OCI-LY7 (cell line): ENCODE data around the gene PRRX2. TPM values are rescaled to one million over a fixed set of nuclear protein-coding genes. Genes with fewer than 3 reads are reported as not detected.

ENCODE experiments used
- BruUV-seq: library from RNA; stranded (reverse); fragments of 400-500 nt; replicated peaks from 2 replicates; lab custom pipeline; 2021; lab: Mats Ljungman, UMichigan
- CTCF ChIA-PET: fragments of 300-600 bp; sonication (Branson Sonifier 250); formaldehyde crosslinking; loops from one replicate; lab custom pipeline; 2022; ENCODE audit warnings: antibody characterized with exemption; ENCODE audit not compliant: unreplicated experiment; lab: Charles Lee
- POLR2A ChIA-PET: fragments of 300-600 bp; sonication (Branson Sonifier 250); formaldehyde crosslinking; loops from one replicate; lab custom pipeline; 2022; ENCODE audit warnings: antibody characterized with exemption; lab: Charles Lee
- DNase-seq: peaks from one replicate; pipeline ENCODE4 v3.0.0-alpha.2; 2015; ENCODE audit warnings: low spot score
- H2AFZ ChIP-seq: fragments of 200-600 bp; sonication (generic), shearing (Covaris generic); 2 replicates; pipeline ENCODE4 v1.6.1; 2014; ENCODE audit warnings: mild to moderate bottlenecking, antibody characterized with exemption, low read length, moderate library complexity
- H3K27ac ChIP-seq: fragments of 200-600 bp; sonication (generic); 2 replicates; pipeline ENCODE4 v1.5.1; 2014; ENCODE audit warnings: mixed run types, low read depth, mild to moderate bottlenecking, moderate library complexity, low read length, inconsistent platforms; ENCODE audit not compliant: poor library complexity, severe bottlenecking
- H3K36me3 ChIP-seq: fragments of 200-600 bp; sonication (generic); 2 replicates; pipeline ENCODE4 v1.6.1; 2014; ENCODE audit warnings: mild to moderate bottlenecking, antibody characterized with exemption, low read length, moderate library complexity, mixed read lengths; ENCODE audit not compliant: insufficient read depth
- H3K4me1 ChIP-seq: fragments of 200-600 bp; sonication (generic); 2 replicates; pipeline ENCODE4 v1.5.1; 2014; ENCODE audit warnings: mild to moderate bottlenecking, low read length; ENCODE audit not compliant: insufficient read depth, poor library complexity, severe bottlenecking
- H3K4me2 ChIP-seq: fragments of 200-600 bp; sonication (generic); 2 replicates; pipeline ENCODE4 v1.6.1; 2014; ENCODE audit warnings: mild to moderate bottlenecking, low read length
- H3K4me3 ChIP-seq: fragments of 200-600 bp; sonication (generic); 2 replicates; pipeline ENCODE4 v1.5.1; 2014; ENCODE audit warnings: mild to moderate bottlenecking, low read depth, low read length; ENCODE audit not compliant: poor library complexity, severe bottlenecking
- H3K79me2 ChIP-seq: fragments of 200-600 bp; sonication (generic); 2 replicates; pipeline ENCODE4 v1.6.1; 2016; ENCODE audit warnings: low read depth, mild to moderate bottlenecking, low read length, moderate library complexity, mixed read lengths; ENCODE audit not compliant: insufficient read depth
- H3K9me2 ChIP-seq: fragments of 200-600 bp; sonication (generic); 2 replicates; pipeline ENCODE4 v1.6.1; 2016; ENCODE audit warnings: mild to moderate bottlenecking, low read length, mixed read lengths; ENCODE audit not compliant: insufficient read depth
- H3K9me3 ChIP-seq: fragments of 200-600 bp; sonication (generic); 2 replicates; pipeline ENCODE4 v1.6.1; 2014; ENCODE audit warnings: mild to moderate bottlenecking, mixed run types, low read length, mixed read lengths
- H4K20me1 ChIP-seq: fragments of 200-600 bp; sonication (generic); 2 replicates; pipeline ENCODE4 v1.6.1; 2014; ENCODE audit warnings: mild to moderate bottlenecking, antibody characterized with exemption, low read length, moderate library complexity, mixed read lengths; ENCODE audit not compliant: insufficient read depth
- CTCF ChIP-seq: fragments of 200-600 bp; sonication (generic); conservative IDR thresholded peaks from 2 replicates; pipeline ENCODE4 v1.5.1; 2014; ENCODE audit warnings: mild to moderate bottlenecking, antibody characterized with exemption, low read length, moderate library complexity, mixed read lengths
- EZH2phosphoT487 ChIP-seq: fragments of 200-600 bp; sonication (generic); IDR thresholded peaks from 2 replicates; pipeline ENCODE4 v1.6.1; 2018; ENCODE audit warnings: low read depth, borderline replicate concordance, mild to moderate bottlenecking, mixed run types, antibody characterized with exemption, low read length, moderate library complexity, mixed read lengths
- intact Hi-C: fragments of 100-400 bp; cut with micrococcal nuclease; formaldehyde crosslinking; loops from one replicate; pipeline ENCODE4 v1.10.0; 2022; ENCODE audit not compliant: unreplicated experiment
- total RNA-seq, 2 experiments: library from RNA; depleted of rRNA in 1 of 2; stranded (reverse); fragments of >200 nt in 1 of 2; shearing (Covaris generic) in 1 of 2; gene quantifications; 2 replicates each; pipeline ENCODE4 v1.2.3, GENCODE V29; 2014 to 2022

The PRRX2 gene
- total RNA-seq, 2 experiments from 2014 or later: not detected

GRCh38 chr9:129653823-129654553, 11.5 kb upstream of the PRRX2 start:
- DNase-seq: no peak
- TF ChIP-seq EZH2phosphoT487 (no peak), CTCF (no peak)
- Histone ChIP-seq H3K4me2 (no peak overlapping the region), H3K4me1 (no peaks in the 10 kb centered on the region), H3K9me3 (no peaks in the 10 kb centered on the region), H3K79me2 (no peaks in the 10 kb centered on the region), H2AFZ (no peak overlapping the region), H3K27ac (no peak overlapping the region), H4K20me1 (no peaks in the 10 kb centered on the region), H3K36me3 (no peaks in the 10 kb centered on the region), H3K9me2 (no peaks in the 10 kb centered on the region), H3K4me3 (no peak overlapping the region)
- ChIA-PET POLR2A (no interaction called here), CTCF (no interaction called here)
- no TSS peak for BruUV-seq
- intact Hi-C loops: no loop called here

DNA sequence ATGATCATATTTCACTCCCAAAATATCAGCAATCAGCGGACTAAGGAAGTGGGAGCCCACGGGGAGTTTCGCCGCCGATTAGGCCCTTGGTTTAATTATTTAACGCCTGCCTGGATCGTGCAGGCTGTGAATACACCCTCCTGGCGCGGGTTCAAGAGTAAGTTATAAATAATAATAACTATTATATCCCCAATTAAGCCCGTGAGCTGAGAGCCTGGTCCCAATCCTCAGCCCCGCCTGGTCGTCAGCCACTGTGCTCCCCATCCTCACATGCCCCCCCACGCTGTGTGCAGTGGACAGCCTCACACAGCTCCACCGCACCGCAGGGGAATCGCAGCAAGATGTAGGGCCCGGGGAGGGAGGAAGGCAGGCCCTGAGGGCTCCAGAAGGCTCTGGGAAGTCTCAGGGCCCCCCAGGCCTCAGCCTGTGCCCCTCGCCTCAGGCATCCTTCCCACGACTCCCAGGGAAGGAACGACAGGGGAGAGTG, 10.8 kb upstream of the PRRX2 start:
- no TSS peak for BruUV-seq
- H3K79me2 ChIP-seq: no peaks in the 10 kb centered on the region
- POLR2A ChIA-PET: no interaction called here
- H3K9me2 ChIP-seq: no peaks in the 10 kb centered on the region
- H3K4me1 ChIP-seq: no peaks in the 10 kb centered on the region
- no peak overlapping the region for H2AFZ ChIP-seq
- H4K20me1 ChIP-seq: no peaks in the 10 kb centered on the region
- no peaks in the 10 kb centered on the region for H3K36me3 ChIP-seq
- no peaks in the 10 kb centered on the region for H3K9me3 ChIP-seq
- H3K27ac ChIP-seq: no peak overlapping the region
- no peak overlapping the region for H3K4me2 ChIP-seq
- TF ChIP-seq EZH2phosphoT487 (no peak), CTCF (no peak)
- no peak for DNase-seq
- intact Hi-C loops: no loop called here
- no peak overlapping the region for H3K4me3 ChIP-seq
- CTCF ChIA-PET: no interaction called here

GRCh38 chr9:129655154-129655553, 10.3 kb upstream of the PRRX2 start:
- H3K4me3 ChIP-seq: no peak overlapping the region
- H3K9me3 ChIP-seq: no peaks in the 10 kb centered on the region
- H3K36me3 ChIP-seq: no peaks in the 10 kb centered on the region
- no peak overlapping the region for H3K4me2 ChIP-seq
- H2AFZ ChIP-seq: no peak overlapping the region
- no peaks in the 10 kb centered on the region for H3K4me1 ChIP-seq
- no peak overlapping the region for H3K27ac ChIP-seq
- intact Hi-C loops: no loop called here
- no peaks in the 10 kb centered on the region for H4K20me1 ChIP-seq
- DNase-seq: no peak
- ChIA-PET CTCF (no interaction called here), POLR2A (no interaction called here)
- no peaks in the 10 kb centered on the region for H3K9me2 ChIP-seq
- TF ChIP-seq EZH2phosphoT487 (no peak), CTCF (no peak)
- H3K79me2 ChIP-seq: no peaks in the 10 kb centered on the region
- BruUV-seq: no TSS peak
